HTR-8/SVneo (cell line): ENCODE measurements around the gene DDIT3.
"Not testable (repeated sequence)": the region's sequence is repeated elsewhere in the genome, so short reads cannot be mapped to it uniquely, and the experiment has no call there.

ENCODE experiments used
- DNase-seq: peaks from one replicate; pipeline ENCODE4 v3.0.0; 2011; ENCODE audit warnings: low spot score, mixed read lengths; ENCODE audit not compliant: insufficient read length
- FAIRE-seq: peaks from 2 replicates; lab custom pipeline; 2011; peaks lifted over from hg19 to GRCh38; lab: Jason Lieb, UNC

The DDIT3 gene

GRCh38 chr12:57527184-57527583, 6.9 kb upstream of the DDIT3 start:
- DNase-seq (no peak), FAIRE-seq (no peak)

- no peak for FAIRE-seq
These were observed 6.3 kb upstream of the DDIT3 start for GRCh38 chr12:57526477-57527126.

GRCh38 chr12:57525615-57526383, 5.5 kb upstream of the DDIT3 start:
- FAIRE-seq (no peak), DNase-seq (no peak)

More at GRCh38 chr12:57526477-57527126, 6.3 kb upstream of the DDIT3 start:
- no peak for DNase-seq

- FAIRE-seq (no peak), DNase-seq (no peak)
These were observed 4.7 kb upstream of the DDIT3 start for GRCh38 chr12:57524814-57525614.

GRCh38 chr12:57523706-57524614, 3.6 kb upstream of the DDIT3 start:
- DNase-seq, result no peak
- no peak for FAIRE-seq

- no peak for FAIRE-seq
- DNase-seq, result peak; percentile 29
These were observed 2.8 kb upstream of the DDIT3 start for GRCh38 chr12:57522887-57523705.

- FAIRE-seq (peak; percentile 80), DNase-seq (peak; percentile 97)
These were observed 1.9 kb upstream of the DDIT3 start, which contains the start of gene MBD6 for GRCh38 chr12:57522011-57522886. Gene MBD6, plus strand, starts transcription at chr12:57522824. Its CDS starts 1,480 bp downstream, at chr12:57524304.

- DNase-seq (no peak), FAIRE-seq (no peak)
These were observed 1.3 kb upstream of the DDIT3 start for GRCh38 chr12:57521525-57522010.

- FAIRE-seq (no peak), DNase-seq (no peak)
These were observed 590 bp downstream of the DDIT3 start for GRCh38 chr12:57519796-57520052.

GRCh38 chr12:57518920-57519795, 1.2 kb downstream of the DDIT3 start:
- no peak for FAIRE-seq
- no peak for DNase-seq

- no peak for FAIRE-seq
- DNase-seq, result no peak
These were observed 2.0 kb downstream of the DDIT3 start for GRCh38 chr12:57518176-57518919.

GRCh38 chr12:57517718-57518117, 2.6 kb downstream of the DDIT3 start:
- FAIRE-seq, result not testable (repeated sequence)

GRCh38 chr12:57517187-57517586, 3.1 kb downstream of the DDIT3 start:
- no peak for DNase-seq
- no peak for FAIRE-seq

More at GRCh38 chr12:57517718-57518117, 2.6 kb downstream of the DDIT3 start:
- not testable (repeated sequence) for DNase-seq

GRCh38 chr12:57516617-57517153, 3.6 kb downstream of the DDIT3 start:
- FAIRE-seq (no peak), DNase-seq (no peak)

GRCh38 chr12:57515934-57516541, 4.3 kb downstream of the DDIT3 start:
- FAIRE-seq (no peak), DNase-seq (no peak)
